HG03196 (cell line): ENCODE results near the gene SPANXB1.
"Not testable (repeated sequence)": the region's sequence is repeated elsewhere in the genome, so short reads cannot be mapped to it uniquely, and the experiment has no call there.

Source experiments
- ATAC-seq: cut with Tn5 transposase; IDR thresholded peaks from one replicate; pipeline ENCODE4 v1.9.1; 2021; ENCODE audit not compliant: unreplicated experiment

SPANXB1 gene

GRCh38 chrX:141002568-141002967, at the start of gene SPANXB1:
SPANXB1 (plus strand) TSS chrX:141002594; CDS start chrX:141002694, 100 bp downstream.
- ATAC-seq: not testable (repeated sequence)

- ATAC-seq: no peak
These were observed 35.4 kb upstream of the SPANXB1 start for GRCh38 chrX:140967036-140967435.

- ATAC-seq: no peak
These were observed 31.1 kb upstream of the SPANXB1 start for GRCh38 chrX:140971099-140971795.

- ATAC-seq: no peak
These were observed 26.9 kb upstream of the SPANXB1 start for GRCh38 chrX:140975472-140975871.

- ATAC-seq: no peak
These were observed 22.1 kb upstream of the SPANXB1 start for GRCh38 chrX:140980271-140980670.

- ATAC-seq: no peak
These were observed 18.7 kb upstream of the SPANXB1 start for GRCh38 chrX:140983730-140984129.

- not testable (repeated sequence) for ATAC-seq
These were observed 2.8 kb downstream of the SPANXB1 start for GRCh38 chrX:141005243-141005642.

GRCh38 chrX:141044246-141044645, 41.9 kb downstream of the SPANXB1 start:
- not testable (repeated sequence) for ATAC-seq

- not testable (repeated sequence) for ATAC-seq
These were observed 47.5 kb downstream of the SPANXB1 start for GRCh38 chrX:141049878-141050277.

GRCh38 chrX:141052098-141052497, 49.7 kb downstream of the SPANXB1 start:
- not testable (repeated sequence) for ATAC-seq
